ENCODE results near the gene RAP1A.

- TF ChIP-seq EZH2 (IDR thresholded peaks at IDR 0.05) (no peak), POLR2AphosphoS5 (IDR thresholded peaks at IDR 0.05; ENCODE audit: borderline replicate concordance, low read depth, low read length) (no peak), FOXP2 (optimal IDR thresholded peaks at IDR 0.05; ENCODE audit: control extremely low read depth, extremely low read length, insufficient read depth) (no peak)
These were observed 109.8 kb downstream of the RAP1A start for GRCh38 chr1:111729271-111729921.
